HepG2 (cell line): Measurements from ENCODE around the gene WNT7B. TPM values are rescaled to one million over a fixed set of nuclear protein-coding genes. Genes with fewer than 3 reads are reported as not detected.

Source experiments
- ATAC-seq: fragments of 200-7000 bp; cut with Tn5 transposase; 3 replicates; pipeline ENCODE4 v1.9.1; 2020; ENCODE audit warnings: mild to moderate bottlenecking, moderate library complexity
- BruUV-seq: library from RNA; stranded (reverse); fragments of 400-500 nt; replicated peaks from 2 replicates; lab custom pipeline; 2021; lab: Mats Ljungman, UMichigan
- CTCF ChIA-PET: fragments of 300-600 bp; formaldehyde crosslinking; extraction: SDS; loops from one replicate; lab custom pipeline; 2021; ENCODE audit warnings: low total read pairs, inconsistent platforms, low intra/inter-chr PET ratio; lab: Yijun Ruan, JAX
- POLR2A ChIA-PET: fragments of 350-600 bp; sonication (Branson Sonifier 250); formaldehyde crosslinking; loops from one replicate; lab custom pipeline; 2020; ENCODE audit warnings: antibody characterized with exemption, inconsistent platforms; lab: Yijun Ruan, JAX
- DNase-seq: peaks from one replicate; pipeline ENCODE4 v3.0.0-alpha.2; 2015; ENCODE audit warnings: low spot score
- FAIRE-seq: peaks from 3 replicates; lab custom pipeline; 2011; peaks lifted over from hg19 to GRCh38; lab: Jason Lieb, UNC
- H2AFZ ChIP-seq: one replicate; pipeline ENCODE4 v1.6.1; 2011; ENCODE audit warnings: low read length, inconsistent platforms
- H3K27ac ChIP-seq: fragments of 300-600 bp; 3 replicates; pipeline ENCODE4 v1.8.0; 2011; ENCODE audit warnings: mixed run types, mild to moderate bottlenecking, mixed read lengths, low read length, inconsistent platforms; ENCODE audit not compliant: insufficient read depth; ENCODE audit errors: extremely low read length
- H3K27me3 ChIP-seq, 2 experiments: fragments of 200-600 bp in 1 of 2; 2 replicates in 1 of 2; 3 replicates in 1 of 2; pipeline versions ENCODE4 v1.6.0 to v1.8.0; 2011; ENCODE audit warnings: low read length in 2 of 2, mild to moderate bottlenecking in 2 of 2, moderate library complexity in 2 of 2, inconsistent platforms in 1 of 2; ENCODE audit not compliant: insufficient read depth in 2 of 2, control insufficient read depth in 1 of 2
- H3K36me3 ChIP-seq, 2 experiments: fragments of 200-600 bp in 1 of 2; replicated peaks in 1 of 2; 2 replicates in 1 of 2; 3 replicates in 1 of 2; pipeline versions ENCODE4 v1.5.1 to v1.8.0; 2011; ENCODE audit warnings: low read length in 2 of 2, inconsistent platforms in 1 of 2; ENCODE audit not compliant: insufficient read depth in 2 of 2, control insufficient read depth in 1 of 2
- H3K4me1 ChIP-seq: 2 replicates; pipeline ENCODE4 v1.5.1; 2012; ENCODE audit warnings: low read length, inconsistent platforms; ENCODE audit not compliant: insufficient read depth
- H3K4me2 ChIP-seq: 2 replicates; pipeline ENCODE4 v1.6.0; 2011; ENCODE audit warnings: low read depth, low read length, inconsistent platforms
- H3K4me3 ChIP-seq, 3 experiments: fragments of 200-600 bp in 1 of 3; sonication (generic), shearing (Covaris generic) in 1 of 3; replicated peaks in 1 of 3; 2 replicates each; pipeline ENCODE4 v1.5.1; 2011 to 2016; ENCODE audit warnings: low read length in 3 of 3, inconsistent platforms in 2 of 3, low read depth in 2 of 3, mild to moderate bottlenecking in 2 of 3, control low read depth in 1 of 3, mixed read lengths in 1 of 3; ENCODE audit not compliant: insufficient read depth in 1 of 3
- H3K79me2 ChIP-seq: one replicate; pipeline ENCODE4 v1.6.1; 2011; ENCODE audit warnings: low read length, inconsistent platforms; ENCODE audit not compliant: insufficient read depth
- H3K9ac ChIP-seq: 2 replicates; pipeline ENCODE4 v1.6.0; 2011; ENCODE audit warnings: mild to moderate bottlenecking, low read depth, low read length, inconsistent platforms; ENCODE audit not compliant: insufficient read depth
- H3K9me3 ChIP-seq: 2 replicates; pipeline ENCODE4 v1.5.1; 2012; ENCODE audit warnings: mild to moderate bottlenecking, low read length
- H4K20me1 ChIP-seq: 2 replicates; pipeline ENCODE4 v1.6.0; 2011; ENCODE audit warnings: inconsistent platforms, mild to moderate bottlenecking, low read length, moderate library complexity; ENCODE audit not compliant: insufficient read depth
- GABPA ChIP-seq, 2 experiments: IDR thresholded peaks; 2 replicates each; pipeline ENCODE4 v1.6.1; 2011 to 2016; ENCODE audit warnings: low read depth in 2 of 2, low read length in 1 of 2, missing biosample characterization in 1 of 2, missing genetic modification characterization in 1 of 2
- HNF4G ChIP-seq, 2 experiments: sonication (generic) in 1 of 2; formaldehyde crosslinking in 1 of 2; IDR thresholded peaks; 2 replicates each; pipeline versions ENCODE4 v1.4.0 to v1.6.1; 2011 to 2020; ENCODE audit warnings: borderline replicate concordance in 2 of 2, low read depth in 2 of 2, mild to moderate bottlenecking in 2 of 2, low read length in 1 of 2, missing genetic modification reagents in 1 of 2, moderate library complexity in 1 of 2
- MAFK ChIP-seq, 2 experiments: IDR thresholded peaks in 1 of 2; conservative IDR thresholded peaks in 1 of 2; 2 replicates each; pipeline ENCODE4 v1.6.1; 2011; ENCODE audit warnings: improper control_type of control experiment in 2 of 2, low read length in 2 of 2
- PAF1 ChIP-seq: IDR thresholded peaks from 2 replicates; pipeline ENCODE4 v1.6.1; 2016; ENCODE audit warnings: missing genetic modification reagents, missing compliant biosample characterization
- POLR2G ChIP-seq: fragments of 200-400 bp; formaldehyde crosslinking; IDR thresholded peaks from 2 replicates; pipeline ENCODE4 v1.6.1; 2018; ENCODE audit warnings: mild to moderate bottlenecking, low read depth, low read length, moderate library complexity
- PRDM10 ChIP-seq: sonication (generic); formaldehyde crosslinking; IDR thresholded peaks from 2 replicates; pipeline ENCODE4 v1.4.0; 2020; ENCODE audit warnings: low read depth, missing genetic modification reagents
- SMARCE1 ChIP-seq: fragments of 450-650 bp; IDR thresholded peaks from 2 replicates; pipeline ENCODE4 v1.6.1; 2017; ENCODE audit warnings: borderline replicate concordance
- TEAD2 ChIP-seq: sonication (generic); formaldehyde crosslinking; IDR thresholded peaks from 2 replicates; pipeline ENCODE4 v1.9.0; 2021; ENCODE audit warnings: missing genetic modification reagents
- TGIF2 ChIP-seq: IDR thresholded peaks from 2 replicates; pipeline ENCODE4 v1.6.1; 2016; ENCODE audit warnings: control low read depth, missing compliant biosample characterization
- ZNF616 ChIP-seq: sonication (generic); formaldehyde crosslinking; IDR thresholded peaks from 2 replicates; pipeline ENCODE4 v1.5.0; 2020; ENCODE audit warnings: low read depth, mild to moderate bottlenecking, missing genetic modification reagents
- WGBS: methylation state at CpG from one replicate; pipeline ENCODE4 v1.1.6; 2017; ENCODE audit warnings: low lambda C conversion rate; 5-methylcytosine and 5-hydroxymethylcytosine counted together
- in situ Hi-C: cut with HindIII; loops from 2 replicates; pipeline ENCODE4 v1.10.0; 2017; ENCODE audit warnings: low pct_unique_long_range_greater_than_20kb; ENCODE audit not compliant: extremely low pct_ligation_motif_present
- intact Hi-C: fragments of 100-400 bp; cut with micrococcal nuclease; formaldehyde crosslinking; loops from one replicate; pipeline ENCODE4 v1.10.0; 2022; ENCODE audit not compliant: unreplicated experiment
- polyA plus RNA-seq, 8 experiments: library from polyadenylated mRNA; depleted of rRNA in 3 of 8; stranded (reverse) in 7 of 8; unstranded in 1 of 8; fragments of >200 nt; fragmentation: Illumina TruSeq in 4 of 8; extraction: Trizol in 4 of 8; gene quantifications; 2 replicates each; pipeline versions ENCODE4 v1.2.1 to v1.2.3, GENCODE V29; 2011 to 2016; ENCODE audit warnings: low read depth in 4 of 8, missing spikeins in 1 of 8, mixed read lengths in 1 of 8; ENCODE audit not compliant: insufficient read depth in 1 of 8
- total RNA-seq, 5 experiments: library from RNA; depleted of rRNA; stranded (reverse); fragments of >200 nt; fragmentation: Illumina TruSeq; extraction: Trizol; gene quantifications; 2 replicates each; pipeline ENCODE4 v1.2.3, GENCODE V29; 2016; ENCODE audit warnings: low read depth in 1 of 5
- TF ChIP-seq, protein P1 (sequence below): IDR thresholded peaks from 2 replicates; pipeline ENCODE4 v1.6.1; 2016; ENCODE audit warnings: mild to moderate bottlenecking, missing biosample characterization, missing genetic modification reagents
- TF ChIP-seq, protein P2 (sequence below): sonication (generic); formaldehyde crosslinking; IDR thresholded peaks from 2 replicates; pipeline ENCODE4 v1.4.0; 2020; ENCODE audit warnings: missing genetic modification reagents; ENCODE audit errors: not compliant biosample characterization

WNT7B gene
- total and polyA plus RNA-seq, 2 of the 13 experiments (the other 11 are each of a cell fraction or from before 2014, with no cell fraction given), result 0.09 TPM; not detected in 1

DNA sequence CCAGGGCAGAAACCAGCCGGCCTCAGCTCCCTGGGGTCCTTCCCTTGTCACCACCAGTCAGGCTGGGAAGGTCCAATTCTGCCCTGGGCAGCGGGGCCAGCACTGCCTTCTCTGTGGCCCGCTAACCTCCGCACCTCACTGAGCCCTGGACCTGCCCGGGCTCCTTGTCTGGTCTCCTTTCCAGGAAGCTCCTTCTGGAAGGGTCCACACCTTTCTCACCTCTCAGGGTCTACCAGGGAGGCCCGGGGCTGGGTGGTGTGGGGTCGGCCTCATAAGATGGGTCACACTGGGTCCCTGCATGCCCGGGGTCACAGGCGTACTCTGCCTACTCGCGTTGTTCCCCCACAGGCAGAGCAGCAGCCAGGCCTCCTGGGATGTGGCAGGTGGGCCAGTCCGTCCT lies 69.0 kb downstream of the WNT7B start:
- H3K36me3 ChIP-seq, result no peaks in the 10 kb centered on the region
- CTCF ChIA-PET, result no interaction called here
- ATAC-seq, result no peak
- H2AFZ ChIP-seq, result no peak overlapping the region
- H3K9ac ChIP-seq, result no peak overlapping the region
- no peak for FAIRE-seq
- no peaks in the 10 kb centered on the region for H3K79me2 ChIP-seq
- H3K27me3 ChIP-seq, result peaks cover 17 to 78% of the 10 kb centered on the region in 2 experiments
- no peak overlapping the region for H3K4me2 ChIP-seq
- 0 out of 2 replicates have a peak, but pooled peaks cover 2% of the 10 kb centered on the region for H4K20me1 ChIP-seq
- no peak overlapping the region for H3K27ac ChIP-seq
- BruUV-seq, result no TSS peak
- no peaks in the 10 kb centered on the region for H3K9me3 ChIP-seq
- WGBS, result 27% methylated on average over 6 of the region's 12 CpGs
- no peak for DNase-seq
- TF ChIP-seq, protein P1, sequence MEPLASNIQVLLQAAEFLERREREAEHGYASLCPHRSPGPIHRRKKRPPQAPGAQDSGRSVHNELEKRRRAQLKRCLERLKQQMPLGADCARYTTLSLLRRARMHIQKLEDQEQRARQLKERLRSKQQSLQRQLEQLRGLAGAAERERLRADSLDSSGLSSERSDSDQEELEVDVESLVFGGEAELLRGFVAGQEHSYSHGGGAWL (CRISPR knock-in tag), result no peak
- TF ChIP-seq TGIF2 (CRISPR knock-in tag) (no peak), SMARCE1 (no peak), POLR2G (no peak), PRDM10 (CRISPR knock-in tag) (no peak), HNF4G (IDR thresholded peaks at IDR 0.05; ENCODE audit: borderline replicate concordance, low read depth, low read length) (no peak), HNF4G (CRISPR knock-in tag; IDR thresholded peaks at IDR 0.05; ENCODE audit: borderline replicate concordance, low read depth) (no peak), ZNF616 (CRISPR knock-in tag) (no peak), PAF1 (CRISPR knock-in tag) (no peak), TEAD2 (CRISPR knock-in tag) (no peak), GABPA (IDR thresholded peaks at IDR 0.05; ENCODE audit: low read depth, low read length) (no peak), GABPA (CRISPR knock-in tag; IDR thresholded peaks at IDR 0.05; ENCODE audit: low read depth) (no peak), MAFK (conservative IDR thresholded peaks at IDR 0.05 in 1 of 2, IDR thresholded peaks at IDR 0.05 in 1 of 2; ENCODE audit: low read length in 2 of 2) (no peak)
- TF ChIP-seq, protein P2, sequence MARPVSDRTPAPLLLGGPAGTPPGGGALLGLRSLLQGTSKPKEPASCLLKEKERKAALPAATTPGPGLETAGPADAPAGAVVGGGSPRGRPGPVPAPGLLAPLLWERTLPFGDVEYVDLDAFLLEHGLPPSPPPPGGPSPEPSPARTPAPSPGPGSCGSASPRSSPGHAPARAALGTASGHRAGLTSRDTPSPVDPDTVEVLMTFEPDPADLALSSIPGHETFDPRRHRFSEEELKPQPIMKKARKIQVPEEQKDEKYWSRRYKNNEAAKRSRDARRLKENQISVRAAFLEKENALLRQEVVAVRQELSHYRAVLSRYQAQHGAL (CRISPR knock-in tag), result no peak
- TF ChIP-seq, all 625 proteins: peak for 0
- Histone ChIP-seq H3K4me3 (no peak overlapping the region), H3K4me1 (peaks cover 16% of the 10 kb centered on the region)
- POLR2A ChIA-PET, result no interaction called here
- intact Hi-C loops (no loop called here), in situ Hi-C loops (no loop called here)
